Glomerular visceral epithelial cell (primary cell): ENCODE data around the gene ZNF223.

Experiments used
- DNase-seq: peaks from one replicate; pipeline ENCODE4 v3.0.0-alpha.2; 2016; ENCODE audit errors: extremely low spot score

The ZNF223 gene

GRCh38 chr19:44051650-44052402 lies at the start of gene ZNF223:
ZNF223 (plus strand) TSS chr19:44052036; CDS start chr19:44055177, 3,141 bp downstream.
- peak; percentile 90 for DNase-seq

- no peak for DNase-seq
Measured at GRCh38 chr19:44002212-44002565, 49.6 kb upstream of the ZNF223 start.

- peak; percentile 92 for DNase-seq
Measured at GRCh38 chr19:44002566-44003460, 49.0 kb upstream of the ZNF223 start, which contains the start of gene ZNF230. ZNF230 (plus strand) TSS chr19:44002957; CDS start chr19:44007079, 4,122 bp downstream.

- DNase-seq = peak; percentile 30
Measured at GRCh38 chr19:44003461-44004009, 48.3 kb upstream of the ZNF223 start.

GRCh38 chr19:44005973-44006372 lies 45.9 kb upstream of the ZNF223 start:
- no peak for DNase-seq

GRCh38 chr19:44007473-44007872 lies 44.4 kb upstream of the ZNF223 start:
- no peak for DNase-seq

GRCh38 chr19:44010468-44010867 lies 41.4 kb upstream of the ZNF223 start:
- DNase-seq = no peak

- DNase-seq = no peak
Measured at GRCh38 chr19:44019498-44019897, 32.3 kb upstream of the ZNF223 start.

- no peak for DNase-seq
Measured at GRCh38 chr19:44021221-44021620, 30.6 kb upstream of the ZNF223 start.

GRCh38 chr19:44024900-44025216 lies 27.0 kb upstream of the ZNF223 start:
- DNase-seq = no peak

GRCh38 chr19:44025217-44025936 lies 26.5 kb upstream of the ZNF223 start, which contains the start of gene ZNF222:
ZNF222 (plus strand) TSS chr19:44025379; CDS start chr19:44025437, 58 bp downstream.
- peak; percentile 81 for DNase-seq

- DNase-seq = no peak
Measured at GRCh38 chr19:44026622-44027021, 25.2 kb upstream of the ZNF223 start.

GRCh38 chr19:44032001-44032610 lies 19.7 kb upstream of the ZNF223 start:
- DNase-seq = no peak

- no peak for DNase-seq
Measured at GRCh38 chr19:44042147-44042546, 9.7 kb upstream of the ZNF223 start.

GRCh38 chr19:44050740-44051649 lies 841 bp upstream of the ZNF223 start:
- no peak for DNase-seq

- DNase-seq = no peak
Measured at GRCh38 chr19:44055870-44056269, 4.0 kb downstream of the ZNF223 start.

- no peak for DNase-seq
Measured at GRCh38 chr19:44059229-44059628, 7.4 kb downstream of the ZNF223 start.

GRCh38 chr19:44061038-44061437 lies 9.2 kb downstream of the ZNF223 start:
- no peak for DNase-seq

- DNase-seq = no peak
Measured at GRCh38 chr19:44066305-44066704, 14.5 kb downstream of the ZNF223 start.

GRCh38 chr19:44069415-44069814 lies 17.6 kb downstream of the ZNF223 start:
- no peak for DNase-seq
